GM12865 (cell line): ENCODE results near the gene ECE2.

ENCODE experiments used
- DNase-seq: peaks from one replicate; pipeline ENCODE4 v3.0.0; 2010; ENCODE audit warnings: low read depth
- H3K4me3 ChIP-seq: 2 replicates; pipeline ENCODE4 v1.5.1; 2011; ENCODE audit warnings: mild to moderate bottlenecking, low read depth, low read length, control low read depth
- CTCF ChIP-seq: IDR thresholded peaks from 2 replicates; pipeline ENCODE4 v1.5.1; 2011; ENCODE audit warnings: low read length, control low read depth, low read depth, inconsistent platforms; ENCODE audit not compliant: insufficient read depth; ENCODE audit errors: missing control alignments

ECE2 gene

DNA sequence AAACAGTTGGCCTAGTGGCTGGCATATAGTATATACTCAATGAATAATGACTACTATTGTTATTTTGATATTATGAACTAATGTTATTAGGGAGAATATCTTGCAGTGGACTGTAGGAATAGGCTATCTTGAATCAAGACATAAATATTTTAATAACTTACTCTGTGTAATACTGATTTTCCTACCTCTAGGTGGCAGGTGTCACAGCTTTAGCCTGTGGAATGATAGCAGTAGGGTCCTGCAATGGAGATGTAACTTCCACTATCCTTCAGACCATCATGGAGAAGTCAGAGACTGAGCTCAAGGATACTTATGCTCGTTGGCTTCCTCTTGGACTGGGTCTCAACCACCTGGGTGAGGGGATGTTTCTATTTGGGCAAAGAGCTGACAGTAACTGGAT, 29.8 kb downstream of the ECE2 start:
- H3K4me3 ChIP-seq, result no peak overlapping the region
- peak; percentile 14 for TF ChIP-seq CTCF
- no peak for DNase-seq

DNA sequence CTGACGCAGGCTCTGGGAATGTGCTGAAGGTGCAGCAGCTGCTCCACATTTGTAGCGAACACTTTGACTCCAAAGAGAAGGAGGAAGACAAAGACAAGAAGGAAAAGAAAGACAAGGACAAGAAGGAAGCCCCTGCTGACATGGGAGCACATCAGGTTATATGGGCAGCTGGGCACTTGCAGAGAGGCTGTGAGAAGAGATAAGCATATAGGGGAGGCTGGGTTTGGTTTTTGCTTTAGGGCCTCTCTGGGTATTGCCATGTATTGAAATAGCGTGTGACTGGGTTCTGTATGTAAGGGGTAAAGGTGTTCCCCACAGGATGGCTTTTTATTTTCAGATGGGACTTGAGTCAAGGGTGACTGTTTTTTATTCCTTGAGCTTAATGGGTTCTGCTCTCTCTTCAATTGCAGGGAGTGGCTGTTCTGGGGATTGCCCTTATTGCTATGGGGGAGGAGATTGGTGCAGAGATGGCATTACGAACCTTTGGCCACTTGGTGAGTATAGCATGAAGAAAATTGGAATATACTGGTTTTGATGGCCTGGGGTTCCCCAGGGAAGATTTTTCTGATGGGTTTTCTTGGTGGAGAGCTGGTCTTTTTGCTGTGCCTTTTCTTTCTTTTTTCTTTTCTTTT, 30.6 kb downstream of the ECE2 start:
- no peak overlapping the region for H3K4me3 ChIP-seq
- no peak for DNase-seq
- no peak for TF ChIP-seq CTCF

DNA sequence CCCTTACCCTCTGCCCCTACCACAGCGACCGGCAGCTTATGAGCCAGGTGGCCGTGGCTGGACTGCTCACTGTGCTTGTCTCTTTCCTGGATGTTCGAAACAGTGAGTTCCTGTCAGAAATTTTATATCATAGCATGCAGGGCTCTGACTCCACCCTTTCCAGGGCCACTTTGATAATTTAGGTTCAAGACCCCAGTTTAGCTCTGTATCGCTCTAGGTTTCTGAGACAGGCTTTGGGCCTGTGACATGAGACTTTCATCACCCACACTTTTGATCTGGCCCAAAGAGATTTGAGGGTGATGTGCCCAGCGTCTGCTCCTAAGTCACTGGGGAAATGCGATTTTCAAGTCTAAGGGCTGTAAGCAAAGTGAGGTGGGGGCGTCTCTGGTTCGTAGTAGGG, 32.1 kb downstream of the ECE2 start:
- no peak overlapping the region for H3K4me3 ChIP-seq
- no peak for DNase-seq
- no peak for TF ChIP-seq CTCF

DNA sequence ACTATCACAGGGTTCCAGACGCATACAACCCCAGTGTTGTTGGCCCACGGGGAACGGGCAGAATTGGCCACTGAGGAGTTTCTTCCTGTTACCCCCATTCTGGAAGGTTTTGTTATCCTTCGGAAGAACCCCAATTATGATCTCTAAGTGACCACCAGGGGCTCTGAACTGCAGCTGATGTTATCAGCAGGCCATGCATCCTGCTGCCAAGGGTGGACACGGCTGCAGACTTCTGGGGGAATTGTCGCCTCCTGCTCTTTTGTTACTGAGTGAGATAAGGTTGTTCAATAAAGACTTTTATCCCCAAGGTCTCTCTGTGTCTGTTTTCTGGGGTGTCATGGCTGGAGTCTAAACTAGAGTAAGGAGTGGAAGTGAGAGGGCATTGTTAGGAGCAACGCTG, 32.9 kb downstream of the ECE2 start:
- no peak overlapping the region for H3K4me3 ChIP-seq

DNA sequence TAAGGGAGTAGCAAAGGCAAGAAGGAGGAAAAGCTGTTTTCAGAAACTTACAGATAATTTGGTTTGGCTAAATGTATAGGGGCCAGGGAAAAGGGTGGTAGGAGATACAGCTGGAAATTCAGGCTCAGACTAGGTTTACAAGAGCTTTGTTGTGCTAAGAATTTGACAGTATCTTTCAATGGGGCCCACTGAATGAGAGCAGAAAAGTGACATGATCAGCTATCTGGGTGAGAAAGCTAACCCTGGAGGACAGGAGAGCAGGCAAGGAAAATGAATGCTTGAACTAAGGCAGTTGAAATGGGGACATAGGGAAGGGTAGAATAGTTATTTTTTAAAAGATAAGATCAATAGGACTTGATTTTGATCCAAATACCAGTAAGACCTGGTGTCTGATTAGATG, 35.8 kb downstream of the ECE2 start:
- DNase-seq, result no peak
- H3K4me3 ChIP-seq, result no peak overlapping the region
- TF ChIP-seq CTCF, result no peak

More for the DNA sequence above, 32.9 kb downstream of the ECE2 start:
- no peak for TF ChIP-seq CTCF
- no peak for DNase-seq

DNA sequence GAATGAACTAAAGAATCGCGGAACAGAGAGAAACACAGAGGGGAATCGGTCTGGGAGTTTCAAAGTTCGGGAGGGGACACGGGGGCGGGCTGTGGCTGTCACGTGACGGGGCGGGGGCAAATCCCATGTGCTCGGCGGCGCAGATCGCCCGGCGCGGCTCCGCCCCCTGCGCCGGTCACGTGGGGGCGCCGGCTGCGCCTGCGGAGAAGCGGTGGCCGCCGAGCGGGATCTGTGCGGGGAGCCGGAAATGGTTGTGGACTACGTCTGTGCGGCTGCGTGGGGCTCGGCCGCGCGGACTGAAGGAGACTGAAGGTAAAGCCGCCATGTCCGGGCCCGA, 38.5 kb downstream of the ECE2 start, which contains the start of gene EIF4G1:
Gene EIF4G1, plus strand, starts transcription at position 244 of the 337 bp plus-strand sequence. CDS start 1,191 bp downstream, outside the sequence.
- DNase-seq, result peak; percentile 97
- no peak for TF ChIP-seq CTCF
- H3K4me3 ChIP-seq, result peak within 1 kb of the TSS; percentile 92
